GM19455 (cell line): ENCODE measurements around the gene FUZ.

Experiments
- ATAC-seq: cut with Tn5 transposase; IDR thresholded peaks from one replicate; pipeline ENCODE4 v1.9.1; 2021; ENCODE audit not compliant: unreplicated experiment

FUZ gene

GRCh38 chr19:49807904-49808675 is 5.0 kb downstream of the FUZ start:
- ATAC-seq: no peak

- no peak for ATAC-seq
Observed at GRCh38 chr19:49807058-49807903, 5.8 kb downstream of the FUZ start.

GRCh38 chr19:49806620-49806959 is 6.5 kb downstream of the FUZ start:
- no peak for ATAC-seq

- ATAC-seq: no peak
Observed at GRCh38 chr19:49805822-49806619, 7.1 kb downstream of the FUZ start.

- ATAC-seq: no peak
Observed at GRCh38 chr19:49803529-49803856, 9.6 kb downstream of the FUZ start.

- ATAC-seq: no peak
Observed at GRCh38 chr19:49802836-49803528, 10.1 kb downstream of the FUZ start.

GRCh38 chr19:49801966-49802661 is 11.0 kb downstream of the FUZ start:
- no peak for ATAC-seq

GRCh38 chr19:49801401-49801888 is 11.6 kb downstream of the FUZ start:
- ATAC-seq: no peak

GRCh38 chr19:49800771-49801170 is 12.3 kb downstream of the FUZ start:
- ATAC-seq: no peak

- ATAC-seq: no peak
Observed at GRCh38 chr19:49799798-49800376, 13.2 kb downstream of the FUZ start.

- no peak for ATAC-seq
Observed at GRCh38 chr19:49799271-49799797, 13.8 kb downstream of the FUZ start.

GRCh38 chr19:49798574-49798973 is 14.5 kb downstream of the FUZ start:
- ATAC-seq: no peak

- no peak for ATAC-seq
Observed at GRCh38 chr19:49795615-49796014, 17.5 kb downstream of the FUZ start.

GRCh38 chr19:49793561-49793840 is 19.6 kb downstream of the FUZ start:
- ATAC-seq: no peak

- no peak for ATAC-seq
Observed at GRCh38 chr19:49792829-49793560, 20.1 kb downstream of the FUZ start.

- no peak for ATAC-seq
Observed at GRCh38 chr19:49791776-49792445, 21.2 kb downstream of the FUZ start.

- ATAC-seq: no peak
Observed at GRCh38 chr19:49790866-49791265, 22.2 kb downstream of the FUZ start.

GRCh38 chr19:49788857-49789256 is 24.2 kb downstream of the FUZ start:
- ATAC-seq: no peak

- no peak for ATAC-seq
Observed at GRCh38 chr19:49787746-49788145, 25.3 kb downstream of the FUZ start.
